ENCODE results near the gene SESN2.

DNA sequence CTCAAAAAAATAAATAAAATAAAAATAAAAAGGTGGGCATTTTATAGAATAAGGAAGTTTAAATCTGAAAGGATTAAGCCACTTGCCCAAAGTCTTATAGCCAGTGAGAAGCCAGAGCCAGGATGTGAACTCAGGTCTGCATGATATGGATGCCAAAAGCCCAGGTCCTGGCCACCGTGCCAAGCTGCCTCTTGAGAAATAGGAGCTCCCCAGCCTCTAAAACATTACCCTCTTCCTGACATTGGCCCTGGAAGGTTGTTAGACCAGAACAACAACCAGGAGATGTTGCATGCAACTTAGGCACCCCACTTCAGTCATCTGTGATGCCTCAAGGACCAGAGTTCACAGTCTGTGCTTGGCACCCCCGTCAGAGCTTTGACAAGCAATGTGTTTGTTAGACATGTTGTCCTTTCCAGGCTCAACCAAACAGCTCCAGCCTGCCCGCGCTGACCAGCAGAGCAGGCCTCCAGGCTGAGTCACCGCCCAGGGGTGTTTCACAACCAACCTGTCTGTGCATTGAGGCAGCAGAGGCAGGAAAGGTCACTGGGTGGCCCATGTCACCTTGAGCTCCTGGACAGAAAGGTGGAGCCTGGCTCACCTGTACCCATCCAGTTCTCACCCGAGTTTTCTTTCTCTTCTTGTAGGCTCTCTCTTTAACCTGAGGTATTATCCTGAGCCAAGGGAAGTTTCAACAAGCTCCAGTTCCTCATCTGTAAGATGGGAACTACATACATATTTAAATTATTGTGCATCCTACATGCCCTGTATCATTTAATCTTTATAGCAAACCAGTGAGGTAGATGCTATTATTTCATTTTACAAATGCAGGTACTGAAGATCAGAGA is 54.6 kb downstream of the SESN2 start:
- no peak for TF ChIP-seq CTCF (IDR thresholded peaks at IDR 0.05)
- TF ChIP-seq POLR2A (IDR thresholded peaks at IDR 0.05; ENCODE audit: low read depth): no peak

All from esophagus muscularis mucosa (tissue), 3 donors.